ENCODE data around the gene HSCB. TPM values are rescaled to one million over a fixed set of nuclear protein-coding genes. Genes with fewer than 3 reads are reported as not detected.
"Not testable (repeated sequence)": the region's sequence is repeated elsewhere in the genome, so short reads cannot be mapped to it uniquely, and the experiment has no call there.

The HSCB gene
- total and polyA plus RNA-seq, 2 donors: 13.2 to 20.7 TPM

DNA sequence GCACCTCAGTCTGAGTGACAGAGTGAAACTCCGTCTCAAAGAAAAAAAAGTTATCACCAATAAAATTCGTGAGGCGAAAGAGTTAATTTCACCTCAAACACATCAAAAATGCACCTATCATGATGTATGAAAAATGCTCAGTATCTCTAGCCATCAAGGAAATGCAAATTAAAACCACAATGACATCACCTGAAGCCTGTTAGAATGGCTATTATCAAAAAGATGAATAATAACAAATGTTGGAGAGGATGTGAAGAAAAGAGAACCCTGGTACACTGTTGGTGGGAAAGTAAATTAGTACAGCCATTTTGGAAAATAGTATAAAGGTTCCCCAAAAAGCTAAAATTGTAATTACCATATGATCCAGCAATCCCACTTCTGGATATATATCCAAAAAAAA lies 23.8 kb upstream of the HSCB start:
- H3K4me1 ChIP-seq (ENCODE audit: insufficient read depth): no peaks in the 10 kb centered on the region
- no peak for DNase-seq (ENCODE audit: extremely low spot score)
- WGBS: 95% methylated on average over 3 of the region's 3 CpGs

GRCh38 chr22:28728002-28728401 lies 13.8 kb upstream of the HSCB start:
- no peak for DNase-seq (ENCODE audit: extremely low spot score)
- H3K27ac ChIP-seq (ENCODE audit: low read depth): no peak overlapping the region
- no peak overlapping the region for H3K4me3 ChIP-seq (ENCODE audit: low read depth, low read length)
- WGBS: 95% methylated on average over 1 of the region's 1 CpG
- no peaks in the 10 kb centered on the region for H3K36me3 ChIP-seq (ENCODE audit: insufficient read depth)
- no peaks in the 10 kb centered on the region for H3K4me1 ChIP-seq (ENCODE audit: insufficient read depth)

More for the DNA sequence above, 23.8 kb upstream of the HSCB start:
- Histone ChIP-seq H3K4me3 (ENCODE audit: low read depth, low read length) (no peak overlapping the region), H3K27ac (ENCODE audit: low read depth) (no peak overlapping the region), H3K36me3 (ENCODE audit: insufficient read depth) (no peaks in the 10 kb centered on the region)

GRCh38 chr22:28728621-28729313 lies 13.1 kb upstream of the HSCB start:
- DNase-seq (ENCODE audit: extremely low spot score): no peak
- no peak overlapping the region for H3K4me3 ChIP-seq (ENCODE audit: low read depth, low read length)
- H3K27ac ChIP-seq (ENCODE audit: low read depth): no peak overlapping the region
- H3K4me1 ChIP-seq (ENCODE audit: insufficient read depth): no peaks in the 10 kb centered on the region
- H3K36me3 ChIP-seq (ENCODE audit: insufficient read depth): no peaks in the 10 kb centered on the region
- 96% methylated on average over 10 of the region's 10 CpGs for WGBS

GRCh38 chr22:28730179-28730578 lies 11.7 kb upstream of the HSCB start:
- no peaks in the 10 kb centered on the region for H3K4me1 ChIP-seq (ENCODE audit: insufficient read depth)
- WGBS: 88% methylated on average over 3 of the region's 3 CpGs
- no peak overlapping the region for H3K4me3 ChIP-seq (ENCODE audit: low read depth, low read length)
- no peak overlapping the region for H3K27ac ChIP-seq (ENCODE audit: low read depth)
- DNase-seq (ENCODE audit: extremely low spot score): no peak
- no peaks in the 10 kb centered on the region for H3K36me3 ChIP-seq (ENCODE audit: insufficient read depth)

DNA sequence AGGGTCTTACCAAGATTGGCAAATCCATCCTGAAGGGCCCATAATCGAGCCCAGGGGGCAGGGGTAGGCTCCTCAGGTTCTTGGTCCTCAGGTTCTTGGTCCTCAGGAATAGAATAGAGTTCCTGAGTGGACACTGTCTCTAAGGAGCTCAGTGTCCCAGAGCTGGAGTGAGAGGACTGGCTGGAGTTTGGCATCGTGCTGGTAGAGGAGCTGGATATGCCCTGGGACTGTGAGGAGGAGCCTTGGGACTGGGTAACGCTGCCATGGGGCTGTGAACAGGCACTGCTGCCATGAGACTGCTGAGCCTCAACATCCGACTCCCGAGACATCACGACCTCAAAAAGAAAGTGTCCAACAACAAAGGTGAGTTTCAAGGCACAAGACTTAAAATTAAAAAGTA lies 7.4 kb upstream of the HSCB start:
- Histone ChIP-seq H3K4me1 (ENCODE audit: insufficient read depth) (no peaks in the 10 kb centered on the region), H3K4me3 (ENCODE audit: low read depth, low read length) (no peak overlapping the region), H3K27ac (ENCODE audit: low read depth) (no peak overlapping the region), H3K36me3 (ENCODE audit: insufficient read depth) (no peaks in the 10 kb centered on the region)
- 93% methylated on average over 6 of the region's 6 CpGs for WGBS
- no peak for DNase-seq (ENCODE audit: extremely low spot score)

DNA sequence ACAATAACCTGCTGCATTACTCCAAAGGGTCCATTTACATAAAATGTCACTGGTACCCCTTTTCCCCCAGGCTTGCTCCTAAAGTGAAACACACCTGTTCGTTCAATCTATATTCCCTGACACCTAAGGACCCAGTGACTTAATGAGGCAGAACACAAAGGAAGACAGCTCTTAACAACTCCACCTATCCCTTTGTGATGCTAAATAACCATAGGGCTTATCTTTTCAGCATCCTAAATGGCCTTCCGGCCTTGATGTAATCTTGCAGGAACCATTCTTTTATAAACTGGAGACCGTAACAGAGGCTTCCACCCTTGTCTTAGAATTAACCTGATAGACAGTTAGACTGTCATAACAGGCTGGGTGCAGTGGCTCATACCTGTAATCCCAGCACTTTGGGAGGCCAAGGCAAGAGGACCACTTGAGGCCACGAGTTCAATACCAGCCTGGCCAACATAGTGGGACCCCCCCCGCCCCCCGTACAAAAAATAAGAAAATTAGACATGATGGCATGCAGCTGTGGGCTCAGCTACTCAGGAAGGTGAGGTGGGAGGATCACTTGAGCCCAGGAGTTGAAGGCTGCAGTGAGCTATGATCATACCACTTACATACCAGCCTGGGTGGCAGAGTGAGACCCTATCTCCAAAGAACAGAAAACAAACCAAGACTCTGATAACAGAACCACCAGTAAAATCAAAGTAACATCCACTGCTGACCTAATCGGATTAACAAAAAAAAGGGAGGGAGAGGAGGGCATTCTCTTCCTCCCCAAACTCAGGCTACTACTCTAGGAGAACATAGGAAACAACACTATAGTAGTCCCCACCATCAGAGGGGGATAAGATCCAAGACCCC lies 5.3 kb upstream of the HSCB start:
- DNase-seq (ENCODE audit: extremely low spot score): no peak
- no peak overlapping the region for H3K4me3 ChIP-seq (ENCODE audit: low read depth, low read length)
- WGBS: 79% methylated on average over 7 of the region's 7 CpGs
- no peaks in the 10 kb centered on the region for H3K36me3 ChIP-seq (ENCODE audit: insufficient read depth)
- no peaks in the 10 kb centered on the region for H3K4me1 ChIP-seq (ENCODE audit: insufficient read depth)
- no peak overlapping the region for H3K27ac ChIP-seq (ENCODE audit: low read depth)

DNA sequence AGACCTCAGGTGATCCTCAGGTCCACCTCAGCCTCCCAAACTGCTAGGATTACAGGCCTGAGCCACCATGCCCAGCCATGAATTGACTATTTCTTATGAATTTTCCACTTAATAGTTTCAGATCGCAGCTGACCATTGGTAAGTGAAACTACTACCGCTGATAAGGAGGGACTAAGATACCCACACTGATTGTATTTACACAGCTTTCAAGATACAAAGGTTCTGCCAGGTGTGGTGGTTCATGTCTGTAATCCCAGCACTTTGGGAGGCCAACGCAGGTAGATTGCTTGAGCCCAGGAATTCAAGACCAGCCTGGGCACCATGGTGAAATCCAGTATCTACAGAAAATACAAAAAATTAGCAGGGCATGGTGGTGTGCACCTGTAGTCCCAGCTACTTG lies 4.1 kb upstream of the HSCB start:
- Histone ChIP-seq H3K36me3 (ENCODE audit: insufficient read depth) (no peaks in the 10 kb centered on the region), H3K4me3 (ENCODE audit: low read depth, low read length) (no peak overlapping the region), H3K27ac (ENCODE audit: low read depth) (no peak overlapping the region), H3K4me1 (ENCODE audit: insufficient read depth) (no peaks in the 10 kb centered on the region)
- WGBS: 98% methylated on average over 3 of the region's 3 CpGs
- DNase-seq (ENCODE audit: extremely low spot score): no peak

DNA sequence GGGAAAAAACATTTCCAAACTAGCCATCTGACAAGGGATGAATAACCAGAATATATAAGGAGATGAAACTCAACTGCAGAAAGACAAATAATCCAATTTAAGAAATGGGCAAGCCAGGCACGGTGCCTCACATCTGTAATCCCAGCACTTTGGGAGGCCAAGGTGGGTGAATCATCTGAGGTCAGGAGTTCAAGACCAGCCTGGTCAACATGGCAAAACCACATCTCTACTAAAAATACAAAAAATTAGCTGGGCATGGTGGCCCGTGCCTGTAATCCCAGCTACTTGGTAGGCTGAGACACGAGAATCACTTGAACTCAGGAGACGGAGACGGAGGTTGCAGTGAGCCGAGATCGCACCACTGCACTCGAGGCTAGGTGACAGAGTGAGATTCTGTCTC lies 3.0 kb upstream of the HSCB start:
- not testable (repeated sequence) for H3K4me3 ChIP-seq (ENCODE audit: low read depth, low read length); H3K27ac ChIP-seq (ENCODE audit: low read depth); H3K4me1 ChIP-seq (ENCODE audit: insufficient read depth); H3K36me3 ChIP-seq (ENCODE audit: insufficient read depth); DNase-seq (ENCODE audit: extremely low spot score)
- 91% methylated on average over 8 of the region's 8 CpGs for WGBS

DNA sequence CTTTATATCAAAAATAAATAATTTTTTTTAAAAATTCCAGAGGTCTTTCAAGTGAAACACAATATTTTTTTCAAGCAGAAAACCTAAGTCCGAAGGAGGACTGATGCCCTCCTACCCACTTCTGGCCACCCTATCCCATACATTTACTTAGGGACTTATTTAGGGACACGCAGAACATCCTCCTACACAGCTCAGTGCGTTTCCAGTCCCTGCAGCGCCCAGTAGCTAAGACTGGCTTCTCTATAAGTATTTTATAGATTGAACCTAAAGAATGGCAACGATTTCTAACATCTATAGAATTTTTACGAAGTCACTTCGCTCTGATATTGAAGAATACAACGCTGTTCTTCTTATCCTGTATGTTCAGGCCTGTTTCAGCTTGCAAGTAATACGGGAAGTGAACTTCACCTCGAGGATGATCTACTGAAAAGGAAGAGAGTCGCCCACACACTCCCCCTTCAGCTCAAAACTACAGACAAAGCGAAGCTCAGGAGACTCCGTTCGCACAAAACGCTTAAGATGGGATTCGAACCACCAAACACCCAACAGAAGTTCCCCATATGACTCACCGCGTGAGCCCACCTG lies 547 bp upstream of the HSCB start:
- peaks cover 3% of the 10 kb centered on the region for H3K36me3 ChIP-seq (ENCODE audit: insufficient read depth)
- H3K27ac ChIP-seq (ENCODE audit: low read depth): no peak overlapping the region
- 6% methylated on average over 18 of the region's 18 CpGs for WGBS
- no peak for DNase-seq (ENCODE audit: extremely low spot score)
- H3K4me1 ChIP-seq (ENCODE audit: insufficient read depth): no peaks in the 10 kb centered on the region
- H3K4me3 ChIP-seq (ENCODE audit: low read depth, low read length): peak overlapping the region; percentile 26

DNA sequence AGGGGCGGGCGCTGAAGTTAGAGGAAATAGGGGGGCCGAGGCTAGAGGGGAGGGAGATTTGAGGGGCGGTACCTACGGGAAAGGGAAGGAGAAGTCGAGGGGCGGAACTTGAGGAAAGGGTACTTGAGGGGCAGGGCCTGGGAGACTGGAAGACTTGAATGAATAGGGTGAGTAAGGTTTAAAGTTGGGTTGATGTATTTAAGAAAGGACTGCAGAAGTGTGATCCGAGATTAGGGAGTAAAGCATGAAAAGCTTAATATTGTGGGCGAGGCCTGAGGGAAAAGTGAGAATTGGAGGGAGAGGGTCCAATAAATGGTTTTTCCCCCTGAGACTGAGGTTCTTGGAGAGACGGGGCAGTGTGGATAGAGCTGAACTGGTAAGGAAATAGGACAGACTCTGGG lies 723 bp downstream of the HSCB start:
- peaks cover 5% of the 10 kb centered on the region for H3K36me3 ChIP-seq (ENCODE audit: insufficient read depth)
- H3K4me3 ChIP-seq (ENCODE audit: low read depth, low read length): peak overlapping the region; percentile 72
- no peak for DNase-seq (ENCODE audit: extremely low spot score)
- H3K4me1 ChIP-seq (ENCODE audit: insufficient read depth): no peaks in the 10 kb centered on the region
- 2% methylated on average over 10 of the region's 10 CpGs for WGBS
- peak overlapping the region; percentile 98 for H3K27ac ChIP-seq (ENCODE audit: low read depth)

GRCh38 chr22:28743852-28744251 lies 2.0 kb downstream of the HSCB start:
- 92% methylated on average over 3 of the region's 3 CpGs for WGBS
- Histone ChIP-seq H3K27ac (ENCODE audit: low read depth) (no peak overlapping the region), H3K4me3 (ENCODE audit: low read depth, low read length) (no peak overlapping the region), H3K36me3 (ENCODE audit: insufficient read depth) (peaks cover 8% of the 10 kb centered on the region), H3K4me1 (ENCODE audit: insufficient read depth) (no peaks in the 10 kb centered on the region)
- no peak for DNase-seq (ENCODE audit: extremely low spot score)

- no peak for DNase-seq (ENCODE audit: extremely low spot score)
- H3K4me1 ChIP-seq (ENCODE audit: insufficient read depth): no peaks in the 10 kb centered on the region
- no peak overlapping the region for H3K27ac ChIP-seq (ENCODE audit: low read depth)
- H3K4me3 ChIP-seq (ENCODE audit: low read depth, low read length): no peak overlapping the region
- 66% methylated on average over 6 of the region's 6 CpGs for WGBS
- H3K36me3 ChIP-seq (ENCODE audit: insufficient read depth): peaks cover 10% of the 10 kb centered on the region
Measured at GRCh38 chr22:28750471-28750881, 8.6 kb downstream of the HSCB start.

- not testable (repeated sequence) for DNase-seq (ENCODE audit: extremely low spot score); H3K4me3 ChIP-seq (ENCODE audit: low read depth, low read length); H3K4me1 ChIP-seq (ENCODE audit: insufficient read depth); H3K27ac ChIP-seq (ENCODE audit: low read depth); H3K36me3 ChIP-seq (ENCODE audit: insufficient read depth)
- WGBS: 96% methylated on average over 3 of the region's 3 CpGs
Measured at GRCh38 chr22:28754512-28754911, 12.7 kb downstream of the HSCB start.

Data from urinary bladder (tissue), 4 donors.